ENCODE measurements around the gene MTMR8.
"Not testable (repeated sequence)": the region's sequence is repeated elsewhere in the genome, so short reads cannot be mapped to it uniquely, and the experiment has no call there.

MTMR8 gene

DNA sequence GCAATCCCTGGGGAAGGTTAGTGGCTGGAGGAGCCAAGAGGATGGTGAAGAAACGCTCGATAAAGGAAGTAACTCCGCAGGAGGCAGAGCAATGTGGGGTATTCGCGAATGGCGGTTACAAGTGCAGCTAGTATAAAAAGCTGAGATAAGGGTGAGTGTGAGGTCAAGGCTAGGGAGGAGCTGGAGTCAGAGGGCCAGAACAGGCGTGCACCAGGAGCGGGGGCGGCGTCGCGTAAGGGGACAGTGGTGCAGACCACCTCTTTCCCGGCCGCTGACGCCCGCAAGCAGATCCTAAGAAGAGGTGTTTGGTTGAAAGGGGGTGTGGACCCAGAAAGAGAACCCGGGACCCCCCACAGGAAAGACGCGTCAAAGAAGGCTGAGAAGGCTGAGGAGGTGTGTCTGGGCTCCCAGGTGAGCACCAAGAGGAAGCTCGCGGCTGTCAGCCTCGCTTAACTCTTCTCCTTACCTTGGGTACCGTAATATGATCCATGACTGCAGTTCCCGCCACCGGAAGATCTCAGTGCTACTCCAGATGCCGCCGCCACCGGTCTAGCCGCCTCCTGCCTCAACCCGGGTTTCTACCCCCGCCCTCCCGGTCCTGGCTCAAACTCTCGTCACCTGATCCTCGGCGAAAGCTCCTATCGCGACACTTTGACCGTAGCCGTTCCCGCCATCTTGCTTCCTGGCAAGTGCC is at the start of gene MTMR8:
Gene MTMR8 (minus strand): TSS at position 579 of the 694 bp plus-strand sequence. CDS start 89 bp downstream, at position 490.
- TF ChIP-seq, protein P1, sequence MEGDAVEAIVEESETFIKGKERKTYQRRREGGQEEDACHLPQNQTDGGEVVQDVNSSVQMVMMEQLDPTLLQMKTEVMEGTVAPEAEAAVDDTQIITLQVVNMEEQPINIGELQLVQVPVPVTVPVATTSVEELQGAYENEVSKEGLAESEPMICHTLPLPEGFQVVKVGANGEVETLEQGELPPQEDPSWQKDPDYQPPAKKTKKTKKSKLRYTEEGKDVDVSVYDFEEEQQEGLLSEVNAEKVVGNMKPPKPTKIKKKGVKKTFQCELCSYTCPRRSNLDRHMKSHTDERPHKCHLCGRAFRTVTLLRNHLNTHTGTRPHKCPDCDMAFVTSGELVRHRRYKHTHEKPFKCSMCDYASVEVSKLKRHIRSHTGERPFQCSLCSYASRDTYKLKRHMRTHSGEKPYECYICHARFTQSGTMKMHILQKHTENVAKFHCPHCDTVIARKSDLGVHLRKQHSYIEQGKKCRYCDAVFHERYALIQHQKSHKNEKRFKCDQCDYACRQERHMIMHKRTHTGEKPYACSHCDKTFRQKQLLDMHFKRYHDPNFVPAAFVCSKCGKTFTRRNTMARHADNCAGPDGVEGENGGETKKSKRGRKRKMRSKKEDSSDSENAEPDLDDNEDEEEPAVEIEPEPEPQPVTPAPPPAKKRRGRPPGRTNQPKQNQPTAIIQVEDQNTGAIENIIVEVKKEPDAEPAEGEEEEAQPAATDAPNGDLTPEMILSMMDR (IDR thresholded peaks at IDR 0.05; ENCODE audit: borderline replicate concordance, insufficient read depth, low read depth, low read length): no peak
- peak within 1 kb of the TSS; percentile 82 for H3K4me3 ChIP-seq (ENCODE audit: low read depth, low read length)

DNA sequence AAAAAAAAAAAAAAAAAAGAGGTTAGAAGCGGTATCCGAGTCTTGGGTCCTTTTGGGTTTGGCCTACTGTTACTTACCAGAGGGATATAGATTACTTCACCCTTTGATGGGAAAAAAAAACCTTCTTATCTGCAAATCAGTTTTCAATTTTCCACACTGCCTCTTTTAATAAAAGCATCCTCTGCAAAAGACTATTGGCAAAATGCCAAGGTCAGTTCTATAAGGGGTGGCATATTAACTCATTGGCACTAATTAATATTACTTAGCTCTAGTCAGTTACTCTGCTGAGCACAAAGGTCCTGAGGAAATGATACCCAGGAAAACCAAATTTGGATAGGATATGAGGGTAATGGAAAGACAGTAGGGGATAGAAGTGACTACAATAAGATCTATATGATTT is 44.3 kb upstream of the MTMR8 start:
- TF ChIP-seq, protein P1 (IDR thresholded peaks at IDR 0.05; ENCODE audit: borderline replicate concordance, insufficient read depth, low read depth, low read length): no peak
- no peak overlapping the region for H3K4me3 ChIP-seq (ENCODE audit: low read depth, low read length)

DNA sequence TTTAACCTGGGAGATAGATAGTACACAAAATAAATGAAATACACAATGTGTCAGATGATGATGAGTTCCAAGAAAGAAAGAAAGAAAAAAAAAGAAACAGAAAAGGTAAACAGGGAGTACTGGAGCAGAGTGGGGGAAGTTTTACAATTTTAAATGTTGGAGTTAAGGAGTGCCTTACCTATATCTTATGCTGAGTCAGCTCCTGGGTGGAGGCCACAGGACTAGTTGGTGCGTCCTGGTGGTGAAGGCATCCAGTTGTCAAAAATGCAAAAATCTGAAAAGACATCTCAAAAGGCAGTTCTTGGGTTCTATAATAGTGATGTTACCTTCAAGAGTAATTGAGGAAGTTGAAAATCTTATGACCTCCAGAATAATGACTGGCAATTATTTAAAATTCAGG is 42.4 kb upstream of the MTMR8 start:
- TF ChIP-seq, protein P1 (IDR thresholded peaks at IDR 0.05; ENCODE audit: borderline replicate concordance, insufficient read depth, low read depth, low read length): no peak
- no peak overlapping the region for H3K4me3 ChIP-seq (ENCODE audit: low read depth, low read length)

DNA sequence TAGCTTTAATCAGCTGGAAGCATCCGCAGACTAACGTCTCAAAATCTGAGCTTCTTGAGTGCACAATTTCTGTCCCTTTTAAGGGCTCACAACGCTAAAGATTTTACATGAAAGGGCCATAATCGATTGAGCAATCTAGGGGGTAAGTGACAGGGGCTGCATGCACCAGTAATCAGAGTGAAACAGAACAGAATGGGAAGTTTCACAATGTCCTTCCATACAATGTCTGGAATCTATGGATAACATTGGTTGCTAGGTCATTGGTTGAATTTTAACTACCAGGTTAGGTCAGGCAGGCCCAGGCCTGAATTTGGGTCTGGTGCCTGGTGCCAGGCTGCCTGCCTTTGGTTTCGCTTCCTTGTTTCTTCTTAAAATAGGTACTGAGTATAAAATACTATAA is 42.0 kb upstream of the MTMR8 start:
- TF ChIP-seq, protein P1 (IDR thresholded peaks at IDR 0.05; ENCODE audit: borderline replicate concordance, insufficient read depth, low read depth, low read length): no peak

DNA sequence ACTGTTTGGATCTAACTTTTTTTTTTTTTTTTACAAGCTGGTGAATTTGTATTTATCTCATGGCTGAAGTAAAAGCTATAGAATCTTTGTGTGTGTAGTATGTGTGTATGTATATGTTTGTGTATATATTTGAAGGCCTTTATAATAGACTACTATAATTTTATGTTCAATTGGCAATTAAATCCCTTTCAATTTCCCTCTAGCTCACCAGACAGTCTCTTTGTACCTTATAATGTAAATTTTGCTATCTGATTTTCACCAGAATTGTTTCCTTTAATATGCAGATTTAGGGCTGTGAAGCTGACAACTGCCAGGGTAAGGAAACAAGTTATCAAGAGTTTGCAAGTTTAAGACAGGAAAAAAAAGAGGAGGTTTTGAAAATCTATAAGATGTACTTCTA is 33.1 kb upstream of the MTMR8 start:
- TF ChIP-seq, protein P1 (IDR thresholded peaks at IDR 0.05; ENCODE audit: borderline replicate concordance, insufficient read depth, low read depth, low read length): no peak
- no peak overlapping the region for H3K4me3 ChIP-seq (ENCODE audit: low read depth, low read length)

More for the DNA sequence above, 42.0 kb upstream of the MTMR8 start:
- H3K4me3 ChIP-seq (ENCODE audit: low read depth, low read length): no peak overlapping the region

DNA sequence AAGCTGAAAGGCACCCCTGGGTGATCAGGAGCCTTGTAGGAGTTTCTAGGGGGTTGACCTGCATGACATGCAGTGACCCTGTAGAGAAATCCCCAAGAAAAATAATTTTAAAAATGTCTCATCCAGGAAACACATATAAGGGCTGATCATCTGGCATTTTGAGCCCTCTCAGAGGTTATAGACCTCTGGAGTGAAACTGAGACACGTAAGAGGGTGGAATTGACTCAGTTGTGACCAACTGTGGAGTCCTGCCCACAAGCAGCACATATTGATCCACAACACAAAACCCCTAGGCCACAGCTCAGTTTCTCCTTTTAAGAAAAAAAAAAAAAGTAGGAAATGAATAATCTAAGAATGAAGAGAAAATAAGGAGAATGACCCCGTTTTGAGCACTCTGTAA is 32.5 kb upstream of the MTMR8 start:
- TF ChIP-seq, protein P1 (IDR thresholded peaks at IDR 0.05; ENCODE audit: borderline replicate concordance, insufficient read depth, low read depth, low read length): no peak
- no peak overlapping the region for H3K4me3 ChIP-seq (ENCODE audit: low read depth, low read length)

DNA sequence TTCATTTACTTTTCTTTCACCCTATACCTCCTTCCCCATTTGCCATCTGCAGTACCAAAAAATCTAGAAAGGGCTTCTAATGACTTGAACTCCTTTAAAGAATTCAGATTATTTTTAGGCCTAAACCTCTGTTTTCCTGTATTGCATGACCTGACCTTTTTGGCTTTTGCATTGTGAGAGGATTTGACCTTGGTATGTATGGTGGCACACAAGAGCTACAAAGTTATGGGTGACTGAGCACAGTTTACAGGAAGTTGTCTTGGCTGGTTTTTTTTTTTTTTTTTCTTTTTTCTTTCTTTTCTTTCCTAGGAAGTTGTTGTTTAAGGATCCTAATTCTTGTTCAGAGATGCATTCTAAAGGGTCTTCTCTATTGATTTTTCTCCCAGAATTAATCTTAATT is 32.0 kb upstream of the MTMR8 start:
- TF ChIP-seq, protein P1 (IDR thresholded peaks at IDR 0.05; ENCODE audit: borderline replicate concordance, insufficient read depth, low read depth, low read length): no peak
- no peak overlapping the region for H3K4me3 ChIP-seq (ENCODE audit: low read depth, low read length)

DNA sequence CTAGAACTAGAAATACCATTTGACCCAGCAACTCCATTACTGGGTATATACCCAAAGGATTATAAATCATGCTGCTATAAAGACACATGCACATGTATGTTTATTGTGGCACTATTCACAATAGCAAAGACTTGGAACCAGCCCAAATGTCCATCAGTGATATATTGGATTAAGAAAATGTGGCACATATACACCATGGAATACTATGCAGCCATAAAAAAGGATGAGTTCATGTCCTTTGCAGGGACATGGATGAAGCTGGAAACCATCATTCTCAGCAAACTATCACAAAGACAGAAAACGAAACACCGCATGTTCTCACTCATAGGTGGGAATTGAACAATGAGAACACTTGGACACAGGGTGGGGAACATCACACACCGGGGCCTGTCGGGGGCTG is 14.5 kb upstream of the MTMR8 start:
- H3K4me3 ChIP-seq (ENCODE audit: low read depth, low read length): not testable (repeated sequence)

Measured in GM12875 (cell line).